ENCODE data around the gene SEMA6D. TPM values are rescaled to one million over a fixed set of nuclear protein-coding genes. Genes with fewer than 3 reads are reported as not detected.
A peak's percentile ranks its signal among the peaks of the same experiment; 100 is the strongest.

SEMA6D gene
- total RNA-seq, 1 donor = 3.0 TPM

- H3K4me3 ChIP-seq (ENCODE audit: low read depth, low read length) = no peak overlapping the region
- TF ChIP-seq CTCF (IDR thresholded peaks at IDR 0.05; ENCODE audit: insufficient read depth, low read depth, low read length) = no peak
Observed at GRCh38 chr15:47769166-47769565, 51.9 kb downstream of the SEMA6D start.

GRCh38 chr15:47773143-47773542, 55.8 kb downstream of the SEMA6D start:
- TF ChIP-seq CTCF (IDR thresholded peaks at IDR 0.05; ENCODE audit: insufficient read depth, low read depth, low read length) = no peak
- no peak for DNase-seq (ENCODE audit: low read depth)
- no peak overlapping the region for H3K4me3 ChIP-seq (ENCODE audit: low read depth, low read length)

More at GRCh38 chr15:47769166-47769565, 51.9 kb downstream of the SEMA6D start:
- DNase-seq (ENCODE audit: low read depth) = no peak

- no peak for TF ChIP-seq CTCF (IDR thresholded peaks at IDR 0.05; ENCODE audit: insufficient read depth, low read depth, low read length)
- no peak for DNase-seq (ENCODE audit: low read depth)
- no peak overlapping the region for H3K4me3 ChIP-seq (ENCODE audit: low read depth, low read length)
Observed at GRCh38 chr15:47778263-47778770, 61.0 kb downstream of the SEMA6D start.

- no peak for TF ChIP-seq CTCF (IDR thresholded peaks at IDR 0.05; ENCODE audit: insufficient read depth, low read depth, low read length)
- no peak for DNase-seq (ENCODE audit: low read depth)
- H3K4me3 ChIP-seq (ENCODE audit: low read depth, low read length) = no peak overlapping the region
Observed at GRCh38 chr15:47780971-47781370, 63.7 kb downstream of the SEMA6D start.

DNA sequence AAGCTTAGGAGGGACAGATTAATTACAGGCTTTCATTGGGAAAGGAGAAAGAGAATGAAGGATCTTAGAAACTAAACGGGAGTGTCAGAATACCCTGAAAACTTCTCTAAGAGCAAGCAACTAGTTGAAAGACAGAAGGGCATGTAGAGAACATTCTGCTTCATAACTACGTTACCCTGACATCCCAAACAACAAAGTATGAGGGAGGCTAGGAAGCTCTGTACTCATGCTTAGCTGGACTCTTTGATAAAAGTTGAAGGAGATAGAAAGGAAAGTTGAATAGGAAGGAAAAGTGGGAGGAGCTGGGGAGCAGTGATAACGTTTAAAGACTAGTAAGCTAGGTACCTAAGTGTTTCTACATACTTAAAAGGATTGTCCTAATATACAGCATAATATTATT, 64.2 kb downstream of the SEMA6D start:
- H3K4me3 ChIP-seq (ENCODE audit: low read depth, low read length) = no peak overlapping the region
- no peak for DNase-seq (ENCODE audit: low read depth)

GRCh38 chr15:47784820-47785219, 67.5 kb downstream of the SEMA6D start:
- H3K4me3 ChIP-seq (ENCODE audit: low read depth, low read length) = no peak overlapping the region
- TF ChIP-seq CTCF (IDR thresholded peaks at IDR 0.05; ENCODE audit: insufficient read depth, low read depth, low read length) = no peak
- no peak for DNase-seq (ENCODE audit: low read depth)

More for the DNA sequence above, 64.2 kb downstream of the SEMA6D start:
- no peak for TF ChIP-seq CTCF (IDR thresholded peaks at IDR 0.05; ENCODE audit: insufficient read depth, low read depth, low read length)

- TF ChIP-seq CTCF (IDR thresholded peaks at IDR 0.05; ENCODE audit: insufficient read depth, low read depth, low read length) = no peak
- DNase-seq (ENCODE audit: low read depth) = peak; percentile 73
- H3K4me3 ChIP-seq (ENCODE audit: low read depth, low read length) = no peak overlapping the region
Observed at GRCh38 chr15:47786371-47786770, 69.1 kb downstream of the SEMA6D start.

Measured in fibroblast of villous mesenchyme (primary cell).